Liver (tissue), 3 donors: ENCODE results near the gene RBM20.

Experiments used
- ATF3 ChIP-seq: IDR thresholded peaks from 2 replicates; pipeline ENCODE4 v1.6.1; 2016; ENCODE audit warnings: antibody characterized with exemption
- CTCF ChIP-seq: fragments of 150-350 bp; IDR thresholded peaks from 2 replicates; pipeline ENCODE4 v1.5.1; 2017; ENCODE audit warnings: improper control_type of control experiment, low read depth, low read length; ENCODE audit not compliant: missing input control
- FOXA1 ChIP-seq: IDR thresholded peaks from 2 replicates; pipeline ENCODE4 v1.6.1; 2016; ENCODE audit warnings: antibody characterized with exemption
- GABPA ChIP-seq, 2 donors: IDR thresholded peaks in 1 of 2; conservative IDR thresholded peaks in 1 of 2; 2 replicates each; pipeline ENCODE4 v1.6.1; 2016; ENCODE audit warnings: antibody characterized with exemption in 2 of 2, mild to moderate bottlenecking in 1 of 2, moderate library complexity in 1 of 2
- MAX ChIP-seq: IDR thresholded peaks from 2 replicates; pipeline ENCODE4 v1.6.1; 2016; ENCODE audit warnings: antibody characterized with exemption
- NR2F2 ChIP-seq: IDR thresholded peaks from 2 replicates; pipeline ENCODE4 v1.6.1; 2016; ENCODE audit warnings: antibody characterized with exemption
- RAD21 ChIP-seq, 2 donors: IDR thresholded peaks; 2 replicates each; pipeline ENCODE4 v1.6.1; 2016; ENCODE audit warnings: antibody characterized with exemption in 2 of 2, mild to moderate bottlenecking in 2 of 2
- REST ChIP-seq: IDR thresholded peaks from 2 replicates; pipeline ENCODE4 v1.6.1; 2016; ENCODE audit warnings: antibody characterized with exemption, mild to moderate bottlenecking
- SP1 ChIP-seq: IDR thresholded peaks from 2 replicates; pipeline ENCODE4 v1.6.1; 2018; ENCODE audit warnings: antibody characterized with exemption, mild to moderate bottlenecking
- TAF1 ChIP-seq: conservative IDR thresholded peaks from 2 replicates; pipeline ENCODE4 v1.6.1; 2016; ENCODE audit warnings: antibody characterized with exemption, mild to moderate bottlenecking
- YY1 ChIP-seq: IDR thresholded peaks from 2 replicates; pipeline ENCODE4 v1.6.1; 2016; ENCODE audit warnings: antibody characterized with exemption, mild to moderate bottlenecking
- ZBTB33 ChIP-seq: IDR thresholded peaks from 2 replicates; pipeline ENCODE4 v1.6.1; 2016; ENCODE audit warnings: antibody characterized with exemption
- donor health status: healthy.
- donor health status: healthy.

GRCh38 chr10:110612087-110612486 lies 32.0 kb upstream of the RBM20 start:
- TF ChIP-seq CTCF: no peak
- TF ChIP-seq YY1: no peak
- TF ChIP-seq ATF3: no peak
- TF ChIP-seq TAF1: no peak
- TF ChIP-seq FOXA1: no peak
- TF ChIP-seq REST: no peak
- no peak for TF ChIP-seq NR2F2
- TF ChIP-seq MAX: no peak
- no peak for TF ChIP-seq GABPA (IDR thresholded peaks at IDR 0.05 in 1 of 2, conservative IDR thresholded peaks at IDR 0.05 in 1 of 2)
- no peak for TF ChIP-seq SP1
- no peak for TF ChIP-seq RAD21 (IDR thresholded peaks at IDR 0.05)
- no peak for TF ChIP-seq ZBTB33
